Measurements from ENCODE around the gene SLC38A1. TPM values are rescaled to one million over a fixed set of nuclear protein-coding genes. Genes with fewer than 3 reads are reported as not detected.

The SLC38A1 gene
- total and polyA plus RNA-seq, 8 donors: 23.6 to 67.5 (median 29.2) TPM

- no peaks in the 10 kb centered on the region for H3K9me3 ChIP-seq
- intact Hi-C loops (cut with DNase I): no loop called here
- ATAC-seq (peak; percentile 73), DNase-seq (peak in 1 of 4 donors; percentile 24)
- H3K4me3 ChIP-seq: no peak overlapping the region
- H3K4me1 ChIP-seq: peaks cover 0 to 20% of the 10 kb centered on the region in 2 donors
- no peaks in the 10 kb centered on the region for H3K27me3 ChIP-seq
- H3K36me3 ChIP-seq: peaks cover 0 to 21% of the 10 kb centered on the region in 2 donors
- no peak for TF ChIP-seq CTCF (IDR thresholded peaks at IDR 0.05)
- H3K27ac ChIP-seq: no peak overlapping the region
Observed at GRCh38 chr12:46208370-46208769, 60.5 kb downstream of the SLC38A1 start.

- H3K4me3 ChIP-seq: no peak overlapping the region
- no peak for ATAC-seq
- intact Hi-C loops (cut with DNase I): no loop called here
- peaks cover 0 to 20% of the 10 kb centered on the region in 2 donors for H3K4me1 ChIP-seq
- H3K27ac ChIP-seq: no peak overlapping the region
- H3K9me3 ChIP-seq: no peaks in the 10 kb centered on the region
- no peaks in the 10 kb centered on the region for H3K27me3 ChIP-seq
- peaks cover 0 to 29% of the 10 kb centered on the region in 2 donors for H3K36me3 ChIP-seq
- DNase-seq: no peak
- no peak for TF ChIP-seq CTCF (IDR thresholded peaks at IDR 0.05)
Observed at GRCh38 chr12:46207644-46208043, 61.2 kb downstream of the SLC38A1 start.

GRCh38 chr12:46206471-46206870, 62.4 kb downstream of the SLC38A1 start:
- H3K27ac ChIP-seq: no peak overlapping the region
- no peak overlapping the region for H3K4me3 ChIP-seq
- intact Hi-C loops (cut with DNase I): no loop called here
- no peaks in the 10 kb centered on the region for H3K9me3 ChIP-seq
- DNase-seq (no peak), ATAC-seq (no peak)
- H3K27me3 ChIP-seq: no peaks in the 10 kb centered on the region
- peaks cover 0 to 20% of the 10 kb centered on the region in 2 donors for H3K4me1 ChIP-seq
- H3K36me3 ChIP-seq: peaks cover 0 to 35% of the 10 kb centered on the region in 2 donors
- no peak for TF ChIP-seq CTCF (IDR thresholded peaks at IDR 0.05)

- Histone ChIP-seq H3K27me3 (no peaks in the 10 kb centered on the region), H3K27ac (no peak overlapping the region), H3K4me1 (peaks cover 0 to 14% of the 10 kb centered on the region in 2 donors), H3K9me3 (no peaks in the 10 kb centered on the region), H3K36me3 (peaks cover 0 to 39% of the 10 kb centered on the region in 2 donors), H3K4me3 (no peak overlapping the region)
- TF ChIP-seq CTCF (IDR thresholded peaks at IDR 0.05): no peak
- ATAC-seq (no peak), DNase-seq (peak in 1 of 4 donors; percentile 31)
- intact Hi-C loops (cut with DNase I): no loop called here
Observed at GRCh38 chr12:46205294-46205693, 63.5 kb downstream of the SLC38A1 start.

GRCh38 chr12:46201284-46201789, 67.5 kb downstream of the SLC38A1 start:
- intact Hi-C loops (cut with DNase I): no loop called here
- H3K9me3 ChIP-seq: no peaks in the 10 kb centered on the region

More at GRCh38 chr12:46201284-46201789, 67.5 kb downstream of the SLC38A1 start:
- no peaks in the 10 kb centered on the region for H3K27me3 ChIP-seq
- H3K4me3 ChIP-seq: no peak overlapping the region
- ATAC-seq (no peak), DNase-seq (no peak)
- H3K4me1 ChIP-seq: no peaks in the 10 kb centered on the region
- no peak for TF ChIP-seq CTCF (IDR thresholded peaks at IDR 0.05)
- H3K27ac ChIP-seq: no peak overlapping the region
- H3K36me3 ChIP-seq: peaks cover 0 to 57% of the 10 kb centered on the region in 2 donors
